Sigmoid colon (tissue), 7 donors: ENCODE measurements around the gene SUN2. TPM values are rescaled to one million over a fixed set of nuclear protein-coding genes. Genes with fewer than 3 reads are reported as not detected.

Experiments
- DNase-seq: peaks from one replicate; pipeline ENCODE4 v3.0.0-alpha.2; 2019
- H3K27ac ChIP-seq, 4 donors: fragments of 200-600 bp; sonication (generic); one replicate each; pipeline ENCODE4 v1.5.1; 2016 to 2019; ENCODE audit warnings: mild to moderate bottlenecking in 1 of 4
- H3K27me3 ChIP-seq, 3 donors: fragments of 200-600 bp; sonication (generic); one replicate each; pipeline ENCODE4 v1.5.1; 2019; ENCODE audit warnings: mild to moderate bottlenecking in 1 of 3
- H3K36me3 ChIP-seq, 4 donors: fragments of 200-600 bp; sonication (generic); one replicate each; pipeline ENCODE4 v1.5.1; 2016 to 2019
- H3K4me1 ChIP-seq, 4 donors: fragments of 200-600 bp; sonication (generic); one replicate each; pipeline ENCODE4 v1.5.1; 2017 to 2019
- H3K4me3 ChIP-seq, 4 donors: fragments of 200-600 bp; sonication (generic); one replicate each; pipeline ENCODE4 v1.5.1; 2017 to 2019; ENCODE audit warnings: mild to moderate bottlenecking in 2 of 4, moderate library complexity in 1 of 4
- H3K9me3 ChIP-seq, 4 donors: fragments of 200-600 bp in 3 of 4; sonication (generic) in 3 of 4; one replicate each; pipeline versions ENCODE4 v1.5.1 to v1.6.1; 2013 to 2019
- EP300 ChIP-seq, 4 donors: sonication (generic); formaldehyde crosslinking; IDR thresholded peaks; one replicate each; pipeline ENCODE4 v1.6.1; 2017; ENCODE audit warnings: antibody characterized with exemption in 4 of 4
- POLR2A ChIP-seq, 2 donors: fragments of 450-650 bp; IDR thresholded peaks; one replicate each; pipeline ENCODE4 v1.6.1; 2016; ENCODE audit warnings: antibody characterized with exemption in 2 of 2, mild to moderate bottlenecking in 2 of 2, moderate library complexity in 2 of 2
- POLR2AphosphoS5 ChIP-seq, 4 donors: sonication (generic); formaldehyde crosslinking; IDR thresholded peaks; one replicate each; pipeline ENCODE4 v1.6.1; 2017; ENCODE audit warnings: antibody characterized with exemption in 4 of 4
- WGBS, 2 donors: extraction: QIAGEN DNeasy Blood & Tissue Kit; methylation state at CpG; one replicate each; pipeline ENCODE4 v1.1.7; 2013; 5-methylcytosine and 5-hydroxymethylcytosine counted together
- intact Hi-C: fragments of 100-400 bp; cut with DNase I; formaldehyde crosslinking; loops from one replicate; pipeline ENCODE4 v1.15.1; 2023
- polyA plus RNA-seq, 3 donors: library from polyadenylated mRNA; stranded (reverse); fragments of 200-250 nt; gene quantifications; one replicate each; pipeline ENCODE4 v1.2.3, GENCODE V29; 2013
- total RNA-seq, 4 donors: library from RNA; depleted of rRNA; stranded (reverse); fragments of >200 nt; gene quantifications; one replicate each; pipeline ENCODE4 v1.1.0, GENCODE V29; 2016
- TF ChIP-seq, protein P1 (sequence below), 4 experiments: fragments of 450-650 bp in 3 of 4; fragments of 200-600 bp in 1 of 4; IDR thresholded peaks; one replicate each; pipeline ENCODE4 v1.5.1; 2016 to 2019; ENCODE audit warnings: antibody characterized with exemption in 4 of 4, mild to moderate bottlenecking in 3 of 4, moderate library complexity in 2 of 4
- donor health status: healthy with polysubstance abuse.
- donor health status: Bipolar disorder and iron deficiency.
- donor health status: healthy.

SUN2 gene
- total and polyA plus RNA-seq, 7 donors, result 9.2 to 319 (median 255) TPM

DNA sequence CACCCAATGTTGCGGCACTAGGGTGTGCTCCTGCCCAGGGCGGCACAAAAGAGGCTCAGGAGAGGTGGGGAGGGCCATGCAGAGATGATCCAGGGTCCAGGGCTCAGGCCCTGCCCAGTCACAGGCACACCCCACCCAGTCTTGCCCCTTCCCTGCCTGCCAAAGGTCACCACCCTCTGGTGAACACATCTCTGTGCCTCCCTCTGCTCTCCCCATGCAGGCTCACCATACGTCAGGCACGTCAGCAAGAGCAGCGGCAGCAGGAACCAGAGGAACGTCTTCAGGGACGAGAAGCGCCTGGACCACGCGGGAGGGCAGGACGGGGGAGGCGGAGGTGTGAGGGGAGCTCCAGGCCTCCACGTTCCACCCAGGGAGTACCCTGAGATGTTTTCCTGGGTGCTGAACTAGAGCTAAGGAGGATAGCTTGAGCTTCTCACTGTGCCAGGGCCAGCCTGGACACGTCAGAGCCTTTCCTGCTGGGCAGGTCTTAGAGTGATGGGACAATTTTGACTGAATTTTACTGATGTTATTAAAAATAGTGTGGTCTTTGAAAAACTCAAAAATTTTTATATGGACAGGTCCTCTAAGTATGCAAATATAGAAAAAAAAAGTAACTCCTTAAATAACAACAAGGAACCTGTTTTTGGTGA is 7.2 kb downstream of the SUN2 start:
- peaks cover 0 to 15% (median 7%) of the 10 kb centered on the region in 4 donors for H3K4me1 ChIP-seq
- TF ChIP-seq, protein P1, sequence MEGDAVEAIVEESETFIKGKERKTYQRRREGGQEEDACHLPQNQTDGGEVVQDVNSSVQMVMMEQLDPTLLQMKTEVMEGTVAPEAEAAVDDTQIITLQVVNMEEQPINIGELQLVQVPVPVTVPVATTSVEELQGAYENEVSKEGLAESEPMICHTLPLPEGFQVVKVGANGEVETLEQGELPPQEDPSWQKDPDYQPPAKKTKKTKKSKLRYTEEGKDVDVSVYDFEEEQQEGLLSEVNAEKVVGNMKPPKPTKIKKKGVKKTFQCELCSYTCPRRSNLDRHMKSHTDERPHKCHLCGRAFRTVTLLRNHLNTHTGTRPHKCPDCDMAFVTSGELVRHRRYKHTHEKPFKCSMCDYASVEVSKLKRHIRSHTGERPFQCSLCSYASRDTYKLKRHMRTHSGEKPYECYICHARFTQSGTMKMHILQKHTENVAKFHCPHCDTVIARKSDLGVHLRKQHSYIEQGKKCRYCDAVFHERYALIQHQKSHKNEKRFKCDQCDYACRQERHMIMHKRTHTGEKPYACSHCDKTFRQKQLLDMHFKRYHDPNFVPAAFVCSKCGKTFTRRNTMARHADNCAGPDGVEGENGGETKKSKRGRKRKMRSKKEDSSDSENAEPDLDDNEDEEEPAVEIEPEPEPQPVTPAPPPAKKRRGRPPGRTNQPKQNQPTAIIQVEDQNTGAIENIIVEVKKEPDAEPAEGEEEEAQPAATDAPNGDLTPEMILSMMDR (IDR thresholded peaks at IDR 0.05), result no peak
- TF ChIP-seq EP300 (IDR thresholded peaks at IDR 0.05), result no peak
- no peak for DNase-seq
- no peak overlapping the region for H3K4me3 ChIP-seq
- H3K27ac ChIP-seq, result no peak overlapping the region
- H3K36me3 ChIP-seq, result peaks cover 86 to 93% (median 87%) of the 10 kb centered on the region in 4 donors
- H3K9me3 ChIP-seq, result no peaks in the 10 kb centered on the region
- no peaks in the 10 kb centered on the region for H3K27me3 ChIP-seq
- intact Hi-C loops, result no loop called here
- WGBS, 2 donors, result 89 to 90% methylated on average over 14 of the region's 14 CpGs

DNA sequence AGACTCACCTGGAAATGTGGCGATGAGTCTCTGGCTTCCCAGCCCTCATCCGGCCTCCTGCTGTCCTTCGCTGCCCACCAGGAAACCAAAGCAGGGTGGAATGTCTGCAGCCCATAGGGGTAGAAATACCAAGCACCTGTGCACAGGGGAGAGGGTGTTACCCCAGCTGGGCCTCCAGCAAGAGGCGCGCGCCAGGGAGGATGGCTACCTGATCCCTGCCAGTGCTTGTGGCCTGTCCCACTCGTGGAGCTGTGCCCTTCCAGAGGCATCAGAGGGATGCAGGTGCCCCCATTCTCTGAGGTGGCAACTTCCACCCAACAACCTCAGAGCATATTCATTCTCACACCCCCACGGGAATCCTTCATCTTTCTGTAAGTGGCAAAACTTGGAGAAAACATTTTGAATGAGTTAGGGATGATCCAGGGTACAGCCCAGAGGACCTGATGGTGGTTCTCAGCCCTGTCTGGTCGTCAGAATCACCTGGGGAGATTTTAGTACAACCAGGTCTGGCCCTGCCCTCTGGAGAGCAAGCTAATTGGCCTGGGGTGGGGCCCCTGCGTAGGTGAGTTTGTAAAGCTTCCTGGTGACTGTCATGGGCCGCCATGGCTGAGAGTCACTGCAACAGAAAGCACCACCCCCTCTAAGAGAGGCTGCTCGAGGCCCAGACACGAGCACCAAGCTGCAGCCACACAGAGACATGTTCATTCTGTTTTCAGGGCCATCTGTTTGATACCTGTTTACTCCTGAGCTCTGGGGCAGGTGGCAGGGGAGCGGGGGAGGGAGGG is 9.9 kb downstream of the SUN2 start:
- Histone ChIP-seq H3K9me3 (no peaks in the 10 kb centered on the region), H3K27me3 (no peaks in the 10 kb centered on the region), H3K27ac (no peak overlapping the region), H3K36me3 (peaks cover 91 to 100% (median 94%) of the 10 kb centered on the region in 4 donors), H3K4me1 (peaks cover 0 to 2% (median 0%) of the 10 kb centered on the region in 4 donors), H3K4me3 (no peak overlapping the region)
- intact Hi-C loops, result no loop called here
- no peak for DNase-seq
- TF ChIP-seq, protein P1 (IDR thresholded peaks at IDR 0.05), result no peak
- TF ChIP-seq POLR2A (IDR thresholded peaks at IDR 0.05) (no peak), POLR2AphosphoS5 (IDR thresholded peaks at IDR 0.05) (no peak), EP300 (IDR thresholded peaks at IDR 0.05) (no peak)
- WGBS, 2 donors, result 65 to 86% methylated on average over 14 of the region's 14 CpGs

DNA sequence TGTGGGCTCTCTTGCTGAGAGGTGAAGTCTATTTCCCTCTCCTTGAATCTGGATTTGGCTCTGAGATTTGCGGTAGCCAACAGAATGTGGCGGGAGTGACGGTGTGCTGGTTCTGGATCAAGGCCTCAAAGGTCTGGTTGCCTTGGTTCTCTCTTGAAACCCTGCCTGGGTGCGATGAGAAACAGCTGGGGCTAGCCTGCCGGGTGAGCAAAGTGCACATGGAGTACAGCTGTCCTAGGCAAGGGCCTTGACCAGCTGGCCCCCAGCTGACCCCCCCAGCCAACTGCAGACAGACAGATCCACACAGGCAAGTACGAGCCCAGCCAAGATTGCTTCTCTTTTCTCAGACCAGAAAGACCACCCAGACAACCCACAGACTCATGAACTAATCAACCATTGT is 10.8 kb downstream of the SUN2 start:
- 91 to 93% methylated on average over 6 of the region's 6 CpGs for WGBS, 2 donors
- Histone ChIP-seq H3K27ac (no peak overlapping the region), H3K4me3 (no peak overlapping the region), H3K36me3 (peaks cover 91 to 100% (median 94%) of the 10 kb centered on the region in 4 donors), H3K4me1 (no peaks in the 10 kb centered on the region), H3K27me3 (no peaks in the 10 kb centered on the region), H3K9me3 (no peaks in the 10 kb centered on the region)
- no peak for DNase-seq
- intact Hi-C loops, result no loop called here
- TF ChIP-seq POLR2A (IDR thresholded peaks at IDR 0.05) (no peak), EP300 (IDR thresholded peaks at IDR 0.05) (no peak), POLR2AphosphoS5 (IDR thresholded peaks at IDR 0.05) (no peak)
- TF ChIP-seq, protein P1 (IDR thresholded peaks at IDR 0.05), result no peak

DNA sequence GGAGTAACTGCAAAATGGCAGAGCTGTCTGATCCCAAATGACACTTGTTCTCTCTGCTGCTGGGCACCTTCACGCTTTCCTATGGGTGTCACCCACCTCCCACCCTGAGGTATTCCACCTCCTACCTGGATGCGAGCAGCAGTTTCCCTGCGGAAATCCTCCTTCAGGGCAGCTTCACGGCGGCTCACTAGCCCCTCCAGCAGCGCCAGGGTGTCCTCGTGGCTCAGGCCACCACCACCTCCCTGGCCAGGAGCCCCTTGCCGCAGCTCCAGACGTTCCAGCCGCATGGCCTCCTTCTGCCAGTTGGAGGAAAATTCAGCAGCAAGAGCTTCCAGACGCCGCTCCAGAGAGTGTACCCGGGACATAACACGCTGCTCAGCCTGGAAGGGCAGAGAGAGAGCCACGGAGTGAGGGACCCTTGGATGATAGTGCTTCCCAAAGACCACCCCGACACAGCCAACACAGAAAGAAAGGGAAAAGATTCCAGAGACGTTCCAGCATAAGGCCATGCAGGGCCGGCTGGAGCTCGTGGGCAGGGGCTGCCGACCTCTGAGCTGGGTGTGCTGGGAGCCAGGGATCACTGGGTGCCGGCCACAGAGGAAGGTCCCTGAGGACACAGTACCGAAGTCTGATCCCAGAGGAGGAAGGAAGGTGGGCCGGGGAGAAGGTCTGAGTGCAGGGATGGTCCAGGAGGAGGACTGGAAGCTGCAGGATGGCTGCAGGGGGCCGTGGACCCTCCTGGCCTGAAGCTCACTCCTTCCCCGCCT is 13.4 kb downstream of the SUN2 start:
- intact Hi-C loops, result no loop called here
- Histone ChIP-seq H3K4me3 (no peak overlapping the region), H3K27me3 (no peaks in the 10 kb centered on the region), H3K27ac (no peak overlapping the region), H3K4me1 (no peaks in the 10 kb centered on the region), H3K36me3 (peaks cover 92 to 100% (median 95%) of the 10 kb centered on the region in 4 donors), H3K9me3 (no peaks in the 10 kb centered on the region)
- 95 to 96% methylated on average over 25 of the region's 25 CpGs for WGBS, 2 donors
- TF ChIP-seq, protein P1 (IDR thresholded peaks at IDR 0.05), result no peak
- TF ChIP-seq EP300 (IDR thresholded peaks at IDR 0.05) (no peak), POLR2A (IDR thresholded peaks at IDR 0.05) (no peak), POLR2AphosphoS5 (IDR thresholded peaks at IDR 0.05) (no peak)
- no peak for DNase-seq
